Loucy (cell line): ENCODE data around the gene SLF2.

ENCODE experiments used
- CTCF ChIP-seq: fragments of 200-600 bp; sonication (generic); conservative IDR thresholded peaks from 2 replicates; pipeline ENCODE4 v1.5.1; 2014; ENCODE audit warnings: mild to moderate bottlenecking, antibody characterized with exemption, low read length
- EZH2phosphoT487 ChIP-seq: fragments of 200-600 bp; IDR thresholded peaks from 2 replicates; pipeline ENCODE4 v1.6.1; 2018; ENCODE audit warnings: antibody characterized with exemption, mild to moderate bottlenecking, moderate library complexity, borderline replicate concordance

DNA sequence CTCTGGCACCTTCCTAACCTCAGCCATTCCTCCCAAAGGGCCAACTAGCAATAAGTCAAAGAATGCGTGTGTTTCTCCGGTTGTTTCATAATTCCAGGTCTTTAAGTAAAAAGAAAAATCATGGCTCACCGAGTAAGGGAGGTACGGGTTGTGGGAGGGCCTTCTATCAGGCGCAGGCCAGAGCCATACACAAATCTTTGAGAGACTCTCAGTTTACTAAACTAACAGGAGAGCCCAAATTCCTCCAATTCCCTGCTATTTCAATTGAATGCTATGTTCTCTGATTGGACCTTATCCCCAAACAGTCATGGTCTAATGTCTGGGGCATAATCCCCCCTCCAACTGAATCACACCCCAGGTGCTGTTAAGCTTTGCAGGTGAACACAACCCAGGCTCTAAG lies 26.2 kb upstream of the SLF2 start:
- no peak for TF ChIP-seq CTCF
- no peak for TF ChIP-seq EZH2phosphoT487
